Hematopoietic multipotent progenitor cell treated with erythropoietin and hydrocortisone succinate and interleukin-3 and kit ligand, for 17 days (in vitro differentiated cells): ENCODE measurements around the gene TFEB.
A peak's percentile ranks its signal among the peaks of the same experiment; 100 is the strongest.

Experiments
- DNase-seq: peaks from one replicate; pipeline ENCODE4 v3.0.0-alpha.2; 2015; ENCODE audit warnings: low spot score

The TFEB gene

DNA sequence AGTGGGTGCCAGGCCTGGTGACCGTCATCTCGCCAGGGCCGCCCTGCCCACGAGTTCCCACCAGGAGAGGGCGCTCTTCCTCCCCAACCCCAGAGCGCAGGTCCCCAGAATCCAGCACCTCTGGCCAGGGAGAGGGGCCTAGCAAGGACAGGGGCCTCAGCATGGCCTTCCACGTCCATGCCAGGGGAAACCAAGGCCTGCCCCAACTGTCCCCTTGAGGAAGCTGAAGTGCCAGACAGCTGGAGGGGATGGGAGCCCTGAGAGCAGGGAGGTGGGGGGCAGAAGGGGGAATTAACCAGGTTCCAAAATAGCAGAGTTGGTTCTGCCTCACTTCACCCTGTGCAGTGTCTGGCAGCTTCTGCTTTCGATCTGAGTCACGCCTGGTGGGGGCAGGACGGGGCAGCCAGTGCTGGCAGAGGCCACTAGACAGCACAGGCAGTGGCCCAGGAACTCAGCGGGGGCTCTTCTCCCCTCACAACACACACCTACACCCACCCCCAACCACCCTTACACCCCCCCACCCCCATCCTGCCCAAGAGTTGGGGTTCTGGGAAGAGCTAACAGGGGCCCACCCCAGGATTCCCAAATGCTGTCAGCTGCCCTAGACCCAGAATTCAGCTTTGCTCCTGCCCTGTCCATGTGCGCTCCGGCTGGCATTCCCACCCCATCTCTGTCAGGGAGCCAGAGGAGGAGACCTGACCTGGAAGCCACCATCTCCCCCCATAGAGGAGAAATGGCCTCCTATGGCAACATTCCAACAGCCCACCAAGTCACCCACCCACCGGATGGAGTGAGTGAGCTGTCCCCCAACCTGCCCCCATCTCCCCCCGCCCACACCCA is 29.2 kb downstream of the TFEB start:
- DNase-seq = peak; percentile 8

DNA sequence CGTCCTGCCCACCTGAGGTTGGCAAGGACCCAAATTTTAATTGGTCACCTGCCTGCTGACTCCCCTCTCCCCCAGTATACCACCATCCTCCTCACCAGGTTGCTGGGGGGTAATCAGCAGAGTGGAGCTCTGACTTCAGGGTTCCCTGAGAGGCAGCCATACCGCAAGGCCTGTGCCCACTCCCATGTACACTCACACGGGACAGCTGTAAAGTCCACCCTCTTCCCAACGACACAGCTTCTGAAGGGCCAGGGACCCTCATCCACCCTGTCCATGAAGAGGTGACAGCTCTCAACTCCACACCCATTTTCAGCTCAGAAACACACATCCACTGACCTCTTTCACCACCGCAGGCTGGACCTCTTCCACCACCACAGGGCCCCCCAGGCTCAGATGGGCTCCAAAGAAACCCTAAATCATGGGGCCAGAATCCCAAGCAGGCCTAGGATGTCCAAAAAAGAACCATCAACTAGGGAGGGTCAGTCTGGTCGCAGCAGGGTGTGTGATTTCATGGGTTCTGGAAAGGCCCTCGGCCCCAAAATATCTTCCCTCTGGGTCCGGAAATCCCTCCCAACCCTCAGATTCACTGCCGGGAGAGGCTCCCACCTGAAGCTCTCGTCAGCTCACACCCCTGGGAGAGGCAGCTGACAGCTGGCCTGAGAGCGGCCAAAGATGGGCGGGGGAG is 30.0 kb downstream of the TFEB start:
- no peak for DNase-seq

DNA sequence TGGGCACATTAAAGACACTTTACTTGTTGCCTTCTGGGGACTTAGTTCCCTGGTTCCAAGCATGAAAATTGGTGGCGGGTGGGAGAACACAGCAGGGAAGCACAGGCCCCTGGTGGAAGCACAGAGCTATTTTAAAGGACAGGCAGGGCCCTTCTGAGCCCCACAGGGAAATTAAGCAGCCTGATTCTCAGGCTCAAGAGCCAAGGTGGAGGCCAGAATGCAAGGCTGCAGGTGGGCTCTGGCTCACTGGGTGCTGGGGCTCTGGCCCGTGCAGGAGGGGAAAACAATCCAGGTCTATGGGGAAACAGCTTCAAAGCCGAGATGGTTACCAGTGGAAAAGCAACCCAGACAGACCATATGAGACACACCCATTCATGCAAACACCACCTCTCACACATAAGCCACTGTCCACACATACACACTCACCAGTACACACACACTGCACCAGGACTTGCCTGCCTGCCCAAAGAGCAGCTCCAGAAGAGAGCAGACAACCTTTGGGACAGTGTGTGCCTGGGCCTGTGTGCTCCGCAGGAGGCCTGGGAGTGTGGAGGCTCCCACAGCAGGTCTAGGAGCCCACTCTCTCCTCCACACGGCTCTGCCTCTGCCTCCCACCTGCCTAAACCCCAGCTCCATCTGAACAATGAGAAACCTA is 30.6 kb downstream of the TFEB start:
- no peak for DNase-seq

DNA sequence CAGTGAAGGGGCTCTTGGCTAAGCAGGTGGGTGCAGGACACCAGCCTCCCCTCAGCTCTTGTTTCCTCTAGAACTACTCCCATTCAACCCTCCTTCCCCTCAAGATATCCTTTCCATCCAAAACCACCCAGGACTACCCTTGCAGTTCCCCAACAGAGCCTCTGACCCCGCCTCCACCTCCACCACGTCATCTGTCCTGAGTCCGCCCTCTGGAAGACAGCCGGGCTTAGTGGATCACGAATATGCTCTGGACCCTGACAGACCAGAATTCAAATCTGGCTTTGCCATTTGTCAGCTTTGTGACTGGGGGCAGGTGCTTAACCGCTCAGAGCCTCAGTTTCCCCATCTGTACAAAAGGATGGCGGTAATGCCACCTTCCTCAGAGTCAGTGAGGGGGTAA is 31.4 kb downstream of the TFEB start:
- DNase-seq = no peak

DNA sequence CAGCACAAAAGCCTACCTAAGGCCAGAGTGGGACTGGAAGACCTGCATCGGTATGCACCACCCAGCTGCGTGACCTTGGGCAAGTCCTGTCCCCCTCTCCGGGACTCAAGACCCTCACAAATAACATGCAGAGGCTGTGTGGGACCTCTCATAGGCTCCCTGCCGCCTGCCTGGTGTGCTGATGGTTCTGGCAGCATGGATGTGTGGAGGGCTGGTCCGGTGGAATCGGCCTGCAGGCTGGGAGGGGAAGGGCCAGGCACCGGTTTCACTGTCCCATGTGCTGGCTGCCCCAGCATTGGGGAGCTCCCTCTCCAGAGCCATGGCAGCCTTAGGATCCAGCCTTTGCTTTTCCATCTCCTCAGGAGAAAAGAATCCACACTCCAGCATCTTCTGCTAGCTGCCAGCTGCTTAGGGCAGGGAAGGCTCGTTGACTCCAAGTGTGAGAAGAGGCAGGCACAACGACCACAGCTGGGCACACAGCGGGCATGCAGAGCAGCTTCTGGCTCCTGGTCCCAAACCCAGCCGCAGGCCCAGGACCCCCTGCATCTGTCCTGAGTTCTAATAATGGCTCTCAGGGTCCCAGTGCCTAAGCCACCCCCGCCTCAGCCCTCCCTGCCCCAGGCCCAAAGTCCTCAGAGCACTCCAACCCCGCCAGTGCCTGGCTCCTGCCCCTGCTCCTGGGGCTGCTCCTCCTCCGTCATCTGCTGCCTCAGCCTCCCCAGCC is 32.5 kb downstream of the TFEB start:
- no peak for DNase-seq

DNA sequence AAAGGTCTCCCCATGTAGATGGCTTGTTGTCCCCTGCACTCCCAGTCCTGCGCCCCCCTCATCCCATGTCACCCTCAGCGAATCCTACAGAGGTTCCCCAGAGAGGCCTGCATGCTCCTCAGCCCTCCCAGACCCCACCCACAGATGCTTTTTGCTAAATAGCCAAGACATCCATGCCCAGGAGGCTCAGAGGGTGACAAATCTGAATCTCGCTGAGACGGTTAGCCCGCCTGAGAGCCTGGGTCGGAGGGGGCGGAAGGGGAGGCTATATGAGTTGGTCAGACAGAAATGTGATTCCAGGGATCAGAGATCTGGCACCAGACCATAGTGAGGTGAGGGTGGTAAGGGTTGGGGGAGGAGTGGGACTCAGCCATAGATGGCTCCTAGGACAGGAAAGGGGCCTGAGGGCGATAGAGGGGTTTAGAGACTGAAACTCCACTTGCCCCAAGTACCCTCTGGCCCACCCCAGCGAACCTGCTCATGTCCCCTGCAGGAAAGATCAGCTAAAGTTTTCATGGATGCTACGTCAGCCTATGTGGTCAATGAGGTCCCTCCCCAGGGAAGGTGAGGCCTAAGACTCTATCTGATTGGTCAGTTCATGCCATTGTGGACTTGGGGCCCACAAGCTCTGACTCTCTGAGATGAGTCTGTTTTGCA is 33.2 kb downstream of the TFEB start:
- no peak for DNase-seq

DNA sequence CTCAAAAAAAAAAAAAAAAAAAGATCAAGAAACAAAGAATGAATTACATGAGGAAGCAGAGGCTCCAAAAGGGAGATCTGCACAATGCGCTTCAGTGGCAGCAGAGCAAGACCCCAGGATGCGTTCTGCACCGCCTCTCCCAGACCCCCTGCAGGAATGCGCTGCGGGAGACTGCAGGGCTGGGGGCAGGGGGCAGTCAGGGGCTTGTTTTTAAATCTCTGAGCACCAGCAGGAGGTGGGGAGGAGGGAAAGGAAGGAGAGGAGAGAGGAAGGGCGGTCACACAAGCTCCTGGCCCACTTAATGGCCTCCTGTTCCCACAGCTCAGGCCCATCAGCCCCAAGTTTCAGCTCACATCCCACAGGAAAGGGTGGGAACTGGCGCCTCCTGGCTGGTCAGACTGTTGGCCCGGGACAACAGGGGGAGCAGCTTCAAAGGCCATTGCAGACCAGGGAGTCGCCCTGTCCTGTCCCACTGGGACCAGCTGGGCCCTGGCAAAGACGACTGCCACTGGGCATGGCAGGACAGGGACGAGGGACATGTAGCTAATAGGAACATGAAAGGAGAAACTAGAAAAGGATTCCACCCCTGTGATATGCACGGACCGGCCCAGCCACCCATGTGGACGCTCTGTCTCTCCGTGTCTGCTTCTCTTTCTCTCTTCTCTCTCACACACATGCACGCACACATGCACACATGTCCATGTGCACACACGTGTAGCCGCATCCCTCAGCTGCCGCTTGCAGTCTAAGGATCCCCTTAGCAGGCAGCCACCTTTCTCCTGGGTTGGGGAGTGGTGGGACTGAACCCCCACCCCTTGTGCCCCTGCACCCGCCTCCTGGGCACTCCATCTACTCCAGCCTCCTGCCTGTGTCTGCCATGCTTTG is 34.7 kb downstream of the TFEB start:
- no peak for DNase-seq

DNA sequence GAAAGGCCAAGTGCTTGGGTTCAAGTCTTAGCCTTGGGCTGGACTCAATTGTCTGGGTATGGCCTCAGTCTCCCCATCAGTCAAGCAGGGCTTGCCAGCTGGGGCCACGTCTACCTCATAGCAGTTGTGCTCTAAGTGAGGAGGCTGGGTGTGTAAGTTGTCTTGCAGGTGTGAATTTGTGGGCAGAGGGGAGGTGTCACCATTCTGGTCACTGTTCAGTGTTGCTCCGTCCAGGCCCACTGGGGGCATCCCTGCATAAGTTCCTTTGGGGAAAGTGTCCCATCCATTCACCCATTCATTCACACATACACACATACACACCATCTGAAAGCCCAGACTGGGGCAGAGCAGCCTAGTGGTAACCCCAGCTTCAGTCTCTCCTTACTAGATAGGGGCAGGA is 36.3 kb downstream of the TFEB start:
- no peak for DNase-seq

DNA sequence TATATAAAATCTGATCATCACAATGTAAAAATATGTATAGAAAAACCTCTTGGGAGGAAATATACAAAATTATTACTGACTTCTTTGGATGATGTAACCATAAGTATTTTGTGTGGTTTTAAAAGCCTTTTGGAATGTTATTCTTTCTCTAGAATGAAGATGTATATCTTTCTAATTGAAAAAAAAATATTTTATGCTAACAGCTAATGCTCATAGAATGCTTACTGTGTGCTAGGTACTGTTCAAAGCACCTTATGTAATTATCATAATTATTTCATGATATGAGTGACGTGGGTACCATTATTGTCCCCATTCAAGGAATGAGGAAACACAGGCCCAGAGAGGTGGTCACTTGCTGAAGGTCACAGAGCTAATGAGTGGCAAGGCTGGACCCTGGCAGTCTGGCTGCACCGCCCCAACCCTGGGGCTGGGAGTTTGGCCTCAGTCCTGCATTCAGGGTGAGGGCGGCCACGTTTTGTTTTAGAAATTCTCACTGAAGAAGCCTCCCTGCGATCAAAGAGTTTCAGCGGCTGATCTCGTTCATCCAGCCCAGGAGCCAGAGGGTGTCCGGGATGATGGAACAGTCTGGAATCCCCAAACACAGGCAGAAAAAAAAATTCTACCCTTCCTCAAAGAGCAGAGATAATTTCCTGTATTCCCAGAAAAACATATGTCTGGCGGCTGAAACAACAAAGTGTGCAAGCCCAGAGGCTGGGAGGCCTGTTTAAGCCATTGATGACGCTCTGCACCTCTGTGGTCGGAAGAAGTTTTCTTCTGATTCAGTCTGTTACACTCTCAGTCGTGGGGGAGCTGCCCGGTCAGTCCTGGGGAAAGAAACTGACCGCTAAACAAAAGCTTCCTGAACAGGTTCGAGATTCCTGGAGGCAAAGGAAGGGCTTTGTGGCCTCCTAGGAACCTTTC is 37.3 kb downstream of the TFEB start:
- no peak for DNase-seq

DNA sequence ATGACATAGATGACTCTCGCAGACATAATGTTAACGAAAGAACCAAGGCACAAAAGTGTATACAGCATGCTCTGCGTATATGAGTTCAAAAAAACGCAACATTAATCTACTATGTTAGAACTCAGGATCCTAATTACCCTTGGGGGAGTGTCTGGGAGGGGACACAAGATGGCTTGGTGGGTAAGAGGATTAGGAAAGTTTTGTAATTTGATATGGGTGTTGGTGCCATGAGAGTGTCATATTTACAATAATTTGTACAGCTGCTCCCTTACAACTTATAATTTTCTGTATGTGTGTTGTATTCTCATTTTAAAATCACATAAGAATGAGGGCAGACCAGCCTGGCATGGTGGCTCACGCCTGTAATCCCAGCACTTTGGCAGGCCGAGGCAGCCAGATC is 38.6 kb downstream of the TFEB start:
- DNase-seq = no peak

DNA sequence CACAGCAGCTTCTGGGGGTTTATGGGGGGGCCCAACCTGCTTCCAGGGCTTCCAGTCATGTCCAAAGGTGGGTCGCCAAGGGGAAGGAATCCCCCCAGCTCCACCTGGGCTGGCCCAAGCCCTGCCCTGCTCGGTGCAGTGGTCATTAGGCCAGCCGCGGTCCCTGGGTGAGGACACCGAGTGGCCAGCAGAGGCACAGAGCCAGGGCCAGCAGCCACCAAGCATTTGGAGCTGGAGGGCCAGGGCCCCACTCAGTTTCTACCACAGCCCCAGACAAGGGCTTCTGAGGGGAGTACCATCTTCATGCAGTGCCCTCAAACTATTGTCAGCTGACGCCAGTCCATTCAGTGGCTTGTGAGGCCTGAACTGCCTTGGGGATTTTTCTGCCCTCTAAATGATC is 39.6 kb downstream of the TFEB start:
- no peak for DNase-seq

DNA sequence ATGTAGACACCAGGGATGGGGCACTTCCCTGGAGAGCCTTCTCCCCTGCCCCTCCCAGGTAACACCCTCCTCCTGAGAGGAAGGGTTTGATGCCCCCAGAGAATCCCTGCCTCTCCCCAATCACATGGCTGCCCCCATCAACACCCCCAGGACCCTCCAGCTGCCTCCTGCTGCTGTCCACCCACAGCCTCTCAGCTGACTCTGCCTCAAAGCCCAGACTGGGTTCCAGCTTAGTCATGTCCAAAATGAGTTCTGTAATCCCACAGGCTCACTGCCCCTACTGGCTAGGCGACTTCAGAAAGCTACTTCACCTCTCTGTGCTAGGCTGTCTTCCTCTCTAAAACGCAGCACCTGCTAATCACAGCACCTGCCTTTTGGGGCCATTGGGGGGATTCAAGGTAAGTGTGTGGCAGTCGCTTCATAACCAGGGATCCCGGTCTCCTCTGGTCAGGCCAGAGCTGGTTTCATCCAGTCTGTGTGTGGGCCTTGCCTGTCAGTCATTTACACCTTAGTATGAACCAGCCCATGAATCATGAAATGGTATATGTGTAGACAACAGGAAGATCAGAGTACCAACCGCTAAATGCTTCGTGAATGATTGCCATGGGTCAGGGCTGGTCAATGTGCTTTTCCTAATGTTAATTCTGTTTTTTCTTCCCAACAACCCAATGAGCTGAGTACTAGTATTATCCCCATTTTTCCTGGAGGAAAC is 40.4 kb downstream of the TFEB start:
- no peak for DNase-seq

DNA sequence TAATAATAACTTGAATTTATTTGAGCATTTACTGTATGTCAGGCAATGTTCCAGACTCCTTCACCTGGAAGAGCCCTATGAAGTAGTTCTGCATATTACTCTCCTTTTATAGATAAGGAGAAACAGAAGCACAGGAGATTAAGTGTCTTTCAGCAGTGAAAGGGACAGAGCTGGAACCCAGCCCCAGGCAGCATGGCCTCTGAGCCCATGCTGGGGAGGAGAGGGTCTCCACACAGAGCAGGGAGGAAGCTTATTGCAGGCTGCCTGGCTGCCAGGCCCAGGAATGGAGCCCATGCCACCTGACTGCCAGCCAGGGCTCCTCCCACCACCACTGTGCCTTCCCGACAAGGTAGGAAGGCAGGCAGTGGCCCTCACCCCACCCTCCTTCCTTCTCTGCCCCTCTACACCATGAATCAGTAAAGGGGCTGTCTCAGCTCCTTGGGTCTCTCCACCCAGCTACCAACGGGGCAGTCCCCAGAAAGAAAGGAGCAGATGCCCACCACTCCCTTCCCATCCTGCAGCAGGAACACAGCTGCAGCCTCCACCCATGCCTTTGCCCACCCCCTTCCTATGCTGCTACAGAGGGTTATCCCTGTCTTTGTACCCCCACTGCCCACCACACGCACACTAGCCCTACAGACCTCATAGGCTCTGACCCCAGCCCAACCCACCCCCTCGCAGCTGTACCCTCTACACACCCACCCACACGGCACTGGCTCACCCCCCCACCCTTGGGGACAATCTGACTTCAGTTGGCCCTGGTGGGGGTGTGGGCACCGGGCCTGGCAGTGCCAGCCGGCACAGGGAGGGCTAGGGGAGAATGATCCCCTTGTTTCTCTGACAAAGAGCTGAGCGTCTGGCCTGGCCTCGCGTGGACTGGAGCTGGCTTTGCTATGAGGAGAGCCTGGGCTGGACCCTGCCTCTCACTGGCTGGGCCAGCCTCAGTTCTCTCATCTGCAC is 41.8 kb downstream of the TFEB start:
- no peak for DNase-seq

DNA sequence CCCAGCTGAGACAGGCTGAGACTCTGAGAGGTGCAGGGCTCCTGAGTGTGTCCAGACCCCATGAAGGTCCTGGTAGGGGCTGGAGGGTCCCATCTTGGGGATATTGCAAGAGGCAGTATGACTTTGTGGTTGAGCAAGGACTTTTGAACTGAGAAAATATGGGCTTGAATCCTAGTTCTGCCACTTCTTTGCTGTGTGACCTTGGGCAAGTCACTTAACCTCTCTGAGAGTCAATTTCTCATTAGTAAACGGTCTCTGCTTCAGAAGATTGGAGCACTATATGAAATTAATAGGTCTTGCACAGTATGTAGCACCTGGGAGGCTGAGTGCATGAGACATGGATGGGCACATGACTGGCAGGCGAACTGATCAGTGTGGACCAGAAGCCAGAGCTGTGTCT is 42.7 kb downstream of the TFEB start:
- no peak for DNase-seq

DNA sequence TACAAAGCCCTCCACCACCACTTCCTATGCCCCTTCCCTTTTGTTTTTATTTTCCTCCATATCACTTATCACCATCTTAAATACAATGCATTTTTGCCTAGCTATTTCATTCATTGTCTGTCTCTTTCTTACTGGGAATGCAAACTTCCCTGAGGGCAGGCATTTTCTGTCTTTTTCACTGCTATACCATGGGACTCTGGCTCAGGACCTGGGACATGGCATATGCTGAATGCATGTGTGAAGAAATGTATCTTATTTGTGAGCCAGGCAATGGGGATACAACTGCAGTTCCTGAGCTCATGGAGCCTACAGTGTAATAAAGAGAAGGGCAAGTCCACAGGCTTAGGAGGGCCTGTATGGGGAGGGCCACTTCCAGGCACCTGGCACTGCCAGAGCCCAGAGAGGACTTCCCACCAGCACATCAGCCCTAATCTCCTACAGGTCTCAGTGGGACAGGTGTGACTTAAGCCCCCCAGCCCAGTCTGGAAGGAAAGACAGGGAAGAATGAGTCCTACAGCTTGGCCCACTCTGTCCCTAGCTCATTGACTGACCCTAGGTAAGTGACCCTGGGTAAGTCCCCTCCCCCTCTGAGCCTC is 43.2 kb downstream of the TFEB start:
- DNase-seq = no peak

DNA sequence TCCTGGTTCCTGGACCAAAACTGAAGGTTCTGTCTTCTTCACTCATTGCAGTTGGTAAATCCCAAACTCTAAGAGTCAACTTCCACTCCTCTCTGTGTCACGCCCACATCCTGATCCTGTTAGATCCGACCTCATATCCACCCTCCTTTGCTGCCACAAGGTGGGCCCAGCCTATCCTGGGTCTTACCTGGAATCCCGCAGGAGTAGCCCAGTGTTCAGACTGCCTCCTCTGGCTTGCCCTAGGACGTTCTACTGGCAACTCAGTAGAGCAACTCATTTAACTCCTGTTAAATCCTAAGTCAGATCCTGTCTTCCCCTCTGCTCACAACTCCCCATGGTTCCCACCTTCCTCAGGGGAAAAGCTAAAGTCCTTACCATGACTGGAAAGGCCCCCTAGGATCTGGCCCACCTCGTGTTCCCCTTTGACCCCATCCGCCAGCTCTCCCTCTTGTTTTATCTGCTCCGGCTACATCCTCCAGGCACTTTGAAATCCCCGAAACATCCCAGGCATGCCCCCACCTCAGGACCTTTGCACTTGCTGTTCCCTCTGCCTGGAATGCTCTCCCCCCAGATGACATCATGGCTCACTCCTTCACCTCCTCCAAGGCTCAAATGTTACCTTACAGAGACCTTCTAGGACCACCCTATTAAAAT is 43.9 kb downstream of the TFEB start:
- DNase-seq = no peak
